Stimulated activated CD8-positive, alpha-beta memory T cell treated with anti-CD3 and anti-CD28 coated beads, Interleukin-4, amount 100 ng/mL, for 48 hours (primary cell): Measurements from ENCODE around the gene GATA3.
"Not testable (repeated sequence)": the region's sequence is repeated elsewhere in the genome, so short reads cannot be mapped to it uniquely, and the experiment has no call there.

ENCODE experiments used
- DNase-seq: peaks from one replicate; pipeline ENCODE4 v3.0.0-alpha.2; 2020

The GATA3 gene

GRCh38 chr10:8054494-8055407 is at the start of gene GATA3:
Gene GATA3, plus strand, starts transcription at chr10:8054688. Its CDS starts 968 bp downstream, at chr10:8055656.
- peak; percentile 88 for DNase-seq

GRCh38 chr10:8006274-8006999 is 48.1 kb upstream of the GATA3 start:
- no peak for DNase-seq

- no peak for DNase-seq
Measured at GRCh38 chr10:8009031-8009430, 45.5 kb upstream of the GATA3 start.

- DNase-seq = no peak
Measured at GRCh38 chr10:8013006-8013405, 41.5 kb upstream of the GATA3 start.

GRCh38 chr10:8013619-8014018 is 40.9 kb upstream of the GATA3 start:
- DNase-seq = no peak

- DNase-seq = no peak
Measured at GRCh38 chr10:8014649-8015048, 39.8 kb upstream of the GATA3 start.

- DNase-seq = no peak
Measured at GRCh38 chr10:8017277-8017676, 37.2 kb upstream of the GATA3 start.

GRCh38 chr10:8023321-8023720 is 31.2 kb upstream of the GATA3 start:
- DNase-seq = no peak

GRCh38 chr10:8023851-8024250 is 30.6 kb upstream of the GATA3 start:
- no peak for DNase-seq

- no peak for DNase-seq
Measured at GRCh38 chr10:8026349-8027259, 27.9 kb upstream of the GATA3 start.

- DNase-seq = not testable (repeated sequence)
Measured at GRCh38 chr10:8031211-8031610, 23.3 kb upstream of the GATA3 start.

GRCh38 chr10:8032558-8032957 is 21.9 kb upstream of the GATA3 start:
- no peak for DNase-seq

- peak; percentile 35 for DNase-seq
Measured at GRCh38 chr10:8033812-8034465, 20.5 kb upstream of the GATA3 start.

- peak; percentile 42 for DNase-seq
Measured at GRCh38 chr10:8034466-8035005, 20.0 kb upstream of the GATA3 start.

GRCh38 chr10:8035006-8035640 is 19.4 kb upstream of the GATA3 start:
- DNase-seq = peak; percentile 30

- DNase-seq = peak; percentile 29
Measured at GRCh38 chr10:8035641-8036470, 18.6 kb upstream of the GATA3 start.

GRCh38 chr10:8036506-8037198 is 17.8 kb upstream of the GATA3 start:
- no peak for DNase-seq

GRCh38 chr10:8037199-8037801 is 17.2 kb upstream of the GATA3 start:
- DNase-seq = peak; percentile 33
